Right atrium auricular region (tissue), 2 donors: Measurements from ENCODE around the gene CLN5. TPM values are rescaled to one million over a fixed set of nuclear protein-coding genes. Genes with fewer than 3 reads are reported as not detected.
A peak's percentile ranks its signal among the peaks of the same experiment; 100 is the strongest.

ENCODE experiments used
- DNase-seq: peaks from one replicate; pipeline ENCODE4 v3.0.0-alpha.2; 2019; ENCODE audit warnings: low spot score
- H3K27ac ChIP-seq, 2 donors: fragments of 200-600 bp; sonication (generic); 1 replicate in 1 of 2; 2 replicates in 1 of 2; pipeline ENCODE4 v1.5.1; 2016 to 2019
- H3K27me3 ChIP-seq, 2 donors: fragments of 200-600 bp; sonication (generic); one replicate each; pipeline versions ENCODE4 v1.5.1 to v1.6.0; 2017 to 2019
- H3K36me3 ChIP-seq: fragments of 200-600 bp; sonication (generic); one replicate; pipeline ENCODE4 v1.5.1; 2016
- H3K4me1 ChIP-seq, 2 donors: fragments of 200-600 bp; sonication (generic); one replicate each; pipeline versions ENCODE4 v1.5.1 to v1.6.0; 2017 to 2019
- H3K4me3 ChIP-seq, 2 donors: fragments of 200-600 bp; sonication (generic); 1 replicate in 1 of 2; 2 replicates in 1 of 2; pipeline ENCODE4 v1.5.1; 2017 to 2019; ENCODE audit warnings: mild to moderate bottlenecking in 1 of 2, moderate library complexity in 1 of 2
- H3K9me3 ChIP-seq, 2 donors: fragments of 200-600 bp; sonication (generic); one replicate each; pipeline ENCODE4 v1.5.1; 2019
- total RNA-seq, 2 donors: library from RNA; depleted of rRNA; stranded (reverse); fragments of >200 nt; gene quantifications; one replicate each; pipeline ENCODE4 v1.1.0, GENCODE V29; 2016
- TF ChIP-seq, protein P1 (sequence below), 2 donors: fragments of 200-600 bp; sonication (generic); IDR thresholded peaks; one replicate each; pipeline ENCODE4 v1.5.1; 2019; ENCODE audit warnings: antibody characterized with exemption in 2 of 2

Gene CLN5
- 10 to 100 TPM; 15.8 to 18.4 TPM for total RNA-seq

- Histone ChIP-seq H3K27ac (peak within 1 kb of the TSS; percentile 96 to 97), H3K27me3 (no peaks in the 10 kb centered on the region), H3K9me3 (no peaks in the 10 kb centered on the region), H3K4me3 (peak within 1 kb of the TSS; percentile 83 to 87), H3K36me3 (peaks cover 6% of the 10 kb centered on the region), H3K4me1 (peaks cover 0 to 22% of the 10 kb centered on the region in 2 donors)
- TF ChIP-seq, protein P1, sequence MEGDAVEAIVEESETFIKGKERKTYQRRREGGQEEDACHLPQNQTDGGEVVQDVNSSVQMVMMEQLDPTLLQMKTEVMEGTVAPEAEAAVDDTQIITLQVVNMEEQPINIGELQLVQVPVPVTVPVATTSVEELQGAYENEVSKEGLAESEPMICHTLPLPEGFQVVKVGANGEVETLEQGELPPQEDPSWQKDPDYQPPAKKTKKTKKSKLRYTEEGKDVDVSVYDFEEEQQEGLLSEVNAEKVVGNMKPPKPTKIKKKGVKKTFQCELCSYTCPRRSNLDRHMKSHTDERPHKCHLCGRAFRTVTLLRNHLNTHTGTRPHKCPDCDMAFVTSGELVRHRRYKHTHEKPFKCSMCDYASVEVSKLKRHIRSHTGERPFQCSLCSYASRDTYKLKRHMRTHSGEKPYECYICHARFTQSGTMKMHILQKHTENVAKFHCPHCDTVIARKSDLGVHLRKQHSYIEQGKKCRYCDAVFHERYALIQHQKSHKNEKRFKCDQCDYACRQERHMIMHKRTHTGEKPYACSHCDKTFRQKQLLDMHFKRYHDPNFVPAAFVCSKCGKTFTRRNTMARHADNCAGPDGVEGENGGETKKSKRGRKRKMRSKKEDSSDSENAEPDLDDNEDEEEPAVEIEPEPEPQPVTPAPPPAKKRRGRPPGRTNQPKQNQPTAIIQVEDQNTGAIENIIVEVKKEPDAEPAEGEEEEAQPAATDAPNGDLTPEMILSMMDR (IDR thresholded peaks at IDR 0.05), result peak in 1 of 2 donors; percentile 22
- DNase-seq, result peak; percentile 95
Measured at GRCh38 chr13:76991796-76992547, at the start of gene CLN5. Gene CLN5, plus strand, starts transcription at chr13:76992081. Its CDS starts 18 bp downstream, at chr13:76992099.

DNA sequence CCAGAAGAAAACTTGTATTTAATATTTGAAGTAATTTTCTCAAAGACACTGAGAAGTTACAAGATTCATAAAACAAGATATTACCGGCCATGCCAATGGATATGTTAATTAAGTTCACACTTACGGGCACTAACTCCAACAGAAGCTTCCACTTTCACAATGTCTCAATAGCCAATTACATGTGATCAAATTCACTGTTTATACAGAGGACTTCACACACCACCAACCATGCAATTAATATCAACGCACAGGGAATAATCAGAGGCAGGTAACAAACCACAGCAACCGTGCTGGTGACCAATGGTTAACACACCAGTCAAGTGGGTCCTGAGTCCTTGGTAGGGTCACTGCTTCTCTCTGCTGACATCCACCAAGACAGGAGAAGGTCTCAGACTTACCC lies 49.5 kb upstream of the CLN5 start:
- Histone ChIP-seq H3K27ac (no peak overlapping the region), H3K9me3 (peaks cover 0 to 7% of the 10 kb centered on the region in 2 donors), H3K27me3 (no peaks in the 10 kb centered on the region), H3K36me3 (no peaks in the 10 kb centered on the region), H3K4me3 (no peak overlapping the region), H3K4me1 (no peaks in the 10 kb centered on the region)
- TF ChIP-seq, protein P1 (IDR thresholded peaks at IDR 0.05), result no peak
- no peak for DNase-seq

GRCh38 chr13:76943646-76944045 lies 48.2 kb upstream of the CLN5 start:
- TF ChIP-seq, protein P1 (IDR thresholded peaks at IDR 0.05), result no peak
- H3K4me1 ChIP-seq, result no peaks in the 10 kb centered on the region
- no peak overlapping the region for H3K4me3 ChIP-seq
- H3K27ac ChIP-seq, result no peak overlapping the region
- no peaks in the 10 kb centered on the region for H3K27me3 ChIP-seq
- H3K36me3 ChIP-seq, result no peaks in the 10 kb centered on the region
- H3K9me3 ChIP-seq, result peaks cover 0 to 7% of the 10 kb centered on the region in 2 donors
- DNase-seq, result no peak

DNA sequence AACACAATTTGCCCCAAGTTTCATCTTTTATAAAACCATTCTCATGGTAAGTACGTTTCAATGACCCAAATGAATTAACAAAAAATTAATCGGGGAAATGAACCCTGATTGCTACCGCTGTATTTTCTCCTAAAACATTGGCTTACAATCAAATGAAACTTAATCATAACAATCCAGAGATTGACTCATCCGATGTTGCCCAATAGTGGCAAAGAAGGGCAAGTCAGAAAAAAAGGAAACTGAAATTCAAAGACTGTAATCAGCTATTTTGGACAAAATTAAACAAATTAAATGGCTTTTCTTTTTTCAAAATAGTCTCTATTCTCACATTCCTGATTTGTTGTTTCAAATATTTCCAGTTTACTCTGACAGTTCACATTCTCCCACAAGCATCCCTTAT lies 47.4 kb upstream of the CLN5 start:
- Histone ChIP-seq H3K9me3 (peaks cover 0 to 7% of the 10 kb centered on the region in 2 donors), H3K27me3 (no peaks in the 10 kb centered on the region), H3K4me1 (no peaks in the 10 kb centered on the region), H3K36me3 (no peaks in the 10 kb centered on the region), H3K27ac (no peak overlapping the region), H3K4me3 (no peak overlapping the region)
- TF ChIP-seq, protein P1 (IDR thresholded peaks at IDR 0.05), result no peak
- no peak for DNase-seq

DNA sequence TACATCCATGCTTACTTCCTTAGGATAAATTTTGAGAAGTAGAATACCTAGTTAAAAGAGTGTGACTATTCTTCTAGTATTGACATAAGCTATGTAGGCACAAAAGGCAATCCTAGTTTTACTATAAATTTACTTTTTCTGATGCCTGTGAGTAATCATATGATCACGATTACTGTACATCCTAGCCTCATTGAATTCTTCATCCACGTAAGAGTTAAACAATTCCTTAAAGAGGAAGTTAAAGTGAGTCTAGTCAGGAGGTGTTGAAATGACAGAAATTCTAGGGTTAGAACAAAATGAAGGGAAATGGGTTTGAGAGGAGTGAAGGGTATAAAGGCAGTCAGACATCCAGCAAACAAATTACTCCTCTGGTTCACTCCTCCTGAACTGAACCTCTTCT lies 43.7 kb upstream of the CLN5 start, which contains the start of gene ACOD1:
Gene ACOD1, plus strand, starts transcription at position 363 of the 400 bp plus-strand sequence. CDS start 48 bp downstream, outside the sequence.
- TF ChIP-seq, protein P1 (IDR thresholded peaks at IDR 0.05), result no peak

More for the DNA sequence above, 43.7 kb upstream of the CLN5 start, which contains the start of gene ACOD1:
- no peaks in the 10 kb centered on the region for H3K27me3 ChIP-seq
- DNase-seq, result no peak
- H3K4me1 ChIP-seq, result no peaks in the 10 kb centered on the region
- H3K9me3 ChIP-seq, result peaks cover 0 to 7% of the 10 kb centered on the region in 2 donors
- H3K36me3 ChIP-seq, result no peaks in the 10 kb centered on the region
- no peak within 1 kb of the TSS for H3K27ac ChIP-seq
- H3K4me3 ChIP-seq, result no peak within 1 kb of the TSS
